Fibroblast of lung (primary cell): ENCODE results near the gene ATF1. TPM values are rescaled to one million over a fixed set of nuclear protein-coding genes. Genes with fewer than 3 reads are reported as not detected.
"Not testable (repeated sequence)": the region's sequence is repeated elsewhere in the genome, so short reads cannot be mapped to it uniquely, and the experiment has no call there.

Experiments used
- DNase-seq, 2 donors: peaks; one replicate each; pipeline versions ENCODE4 v3.0.0 to v3.0.0-alpha.2; 2010; ENCODE audit warnings: low read depth in 2 of 2
- H2AFZ ChIP-seq: 2 replicates; pipeline ENCODE4 v1.5.1; 2012; ENCODE audit warnings: low read length, control low read depth, inconsistent platforms
- H3K27ac ChIP-seq: 2 replicates; pipeline ENCODE4 v1.5.1; 2011; ENCODE audit warnings: low read length, control low read depth; ENCODE audit not compliant: insufficient read depth
- H3K27me3 ChIP-seq: 2 replicates; pipeline ENCODE4 v1.5.1; 2011; ENCODE audit warnings: mild to moderate bottlenecking, low read length; ENCODE audit not compliant: control insufficient read depth, insufficient read depth
- H3K36me3 ChIP-seq: 2 replicates; pipeline ENCODE4 v1.5.1; 2011; ENCODE audit warnings: low read length; ENCODE audit not compliant: control insufficient read depth, insufficient read depth
- H3K4me1 ChIP-seq: 2 replicates; pipeline ENCODE4 v1.5.1; 2011; ENCODE audit warnings: low read length; ENCODE audit not compliant: control insufficient read depth, insufficient read depth; ENCODE audit errors: extremely low read depth
- H3K4me2 ChIP-seq: 2 replicates; pipeline ENCODE4 v1.5.1; 2011; ENCODE audit warnings: low read length, control low read depth; ENCODE audit not compliant: insufficient read depth; ENCODE audit errors: extremely low read depth
- H3K4me3 ChIP-seq, 4 experiments: fragments of 200-600 bp in 1 of 4; sonication (generic) in 1 of 4; replicated peaks in 1 of 4; 2 replicates each; pipeline ENCODE4 v1.5.1; 2011 to 2016; ENCODE audit warnings: low read length in 4 of 4, low read depth in 3 of 4, mild to moderate bottlenecking in 3 of 4, control low read depth in 2 of 4, inconsistent platforms in 1 of 4, mixed read lengths in 1 of 4; ENCODE audit not compliant: insufficient read depth in 1 of 4; ENCODE audit errors: control extremely low read depth in 1 of 4
- H3K79me2 ChIP-seq: 2 replicates; pipeline ENCODE4 v1.5.1; 2012; ENCODE audit warnings: mild to moderate bottlenecking, low read length, inconsistent platforms; ENCODE audit not compliant: control insufficient read depth, insufficient read depth
- H3K9ac ChIP-seq: 2 replicates; pipeline ENCODE4 v1.5.1; 2011; ENCODE audit warnings: mild to moderate bottlenecking, low read length, control low read depth; ENCODE audit not compliant: insufficient read depth
- H3K9me3 ChIP-seq: 2 replicates; pipeline ENCODE4 v1.5.1; 2012; ENCODE audit warnings: low read depth, low read length; ENCODE audit not compliant: control insufficient read depth, insufficient read depth
- H4K20me1 ChIP-seq: 2 replicates; pipeline ENCODE4 v1.5.1; 2011; ENCODE audit warnings: low read length; ENCODE audit not compliant: control insufficient read depth, insufficient read depth; ENCODE audit errors: extremely low read depth
- CTCF ChIP-seq, 2 donors: IDR thresholded peaks in 1 of 2; conservative IDR thresholded peaks in 1 of 2; 1 replicate in 1 of 2; 2 replicates in 1 of 2; pipeline ENCODE4 v1.5.1; 2011 to 2012; ENCODE audit warnings: low read length in 2 of 2, control low read depth in 1 of 2, inconsistent platforms in 1 of 2, low read depth in 1 of 2, mild to moderate bottlenecking in 1 of 2
- EZH2 ChIP-seq: IDR thresholded peaks from 2 replicates; pipeline ENCODE4 v1.5.1; 2012; ENCODE audit warnings: low read length, control low read depth, mild to moderate bottlenecking; ENCODE audit errors: missing control alignments
- polyA plus RNA-seq, 2 donors: library from polyadenylated mRNA; depleted of rRNA in 1 of 2; stranded (reverse) in 1 of 2; unstranded in 1 of 2; fragments of >200 nt; gene quantifications; 2 replicates each; pipeline ENCODE4 v1.2.1, GENCODE V29; 2011 to 2012; ENCODE audit warnings: missing spikeins in 1 of 2
- total RNA-seq: library from RNA; depleted of rRNA; stranded (reverse); fragments of >200 nt; gene quantifications from 2 replicates; pipeline ENCODE4 v1.2.1, GENCODE V29; 2014

Gene ATF1
- total and polyA plus RNA-seq, 2 donors (not counting 1 experiment from before 2014, with no cell fraction given): 40.6 to 44.8 TPM

GRCh38 chr12:50822082-50822481 is 58.2 kb downstream of the ATF1 start:
- H3K4me2 ChIP-seq: no peak overlapping the region
- H3K9ac ChIP-seq: no peak overlapping the region
- H3K4me3 ChIP-seq: no peak overlapping the region
- no peaks in the 10 kb centered on the region for H3K4me1 ChIP-seq
- H2AFZ ChIP-seq: no peak overlapping the region
- DNase-seq: no peak
- H3K9me3 ChIP-seq: no peaks in the 10 kb centered on the region
- H3K79me2 ChIP-seq: no peaks in the 10 kb centered on the region
- no peak overlapping the region for H3K27ac ChIP-seq
- no peaks in the 10 kb centered on the region for H3K27me3 ChIP-seq
- peaks cover 1% of the 10 kb centered on the region for H3K36me3 ChIP-seq
- H4K20me1 ChIP-seq: no peaks in the 10 kb centered on the region
- no peak for TF ChIP-seq EZH2
- no peak for TF ChIP-seq CTCF (conservative IDR thresholded peaks at IDR 0.05 in 1 of 2, IDR thresholded peaks at IDR 0.05 in 1 of 2; ENCODE audit: low read depth in 1 of 2, low read length in 2 of 2)

- not testable (repeated sequence) for H3K4me3 ChIP-seq, H3K4me1 ChIP-seq
Observed at GRCh38 chr12:50823724-50824123, 59.8 kb downstream of the ATF1 start.

GRCh38 chr12:50824914-50825313 is 61.0 kb downstream of the ATF1 start:
- no peaks in the 10 kb centered on the region for H4K20me1 ChIP-seq
- H3K9ac ChIP-seq: no peak overlapping the region
- no peaks in the 10 kb centered on the region for H3K79me2 ChIP-seq
- H3K4me3 ChIP-seq: no peak overlapping the region
- H2AFZ ChIP-seq: no peak overlapping the region
- H3K4me2 ChIP-seq: no peak overlapping the region
- TF ChIP-seq CTCF (conservative IDR thresholded peaks at IDR 0.05 in 1 of 2, IDR thresholded peaks at IDR 0.05 in 1 of 2; ENCODE audit: low read depth in 1 of 2, low read length in 2 of 2) (no peak), EZH2 (no peak)
- H3K9me3 ChIP-seq: no peaks in the 10 kb centered on the region
- no peaks in the 10 kb centered on the region for H3K27me3 ChIP-seq
- peaks cover 1% of the 10 kb centered on the region for H3K36me3 ChIP-seq
- no peaks in the 10 kb centered on the region for H3K4me1 ChIP-seq
- no peak for DNase-seq
- H3K27ac ChIP-seq: no peak overlapping the region

More at GRCh38 chr12:50823724-50824123, 59.8 kb downstream of the ATF1 start:
- H3K79me2 ChIP-seq, H3K27me3 ChIP-seq, H3K9me3 ChIP-seq, H4K20me1 ChIP-seq, H3K27ac ChIP-seq, H3K4me2 ChIP-seq, DNase-seq, H3K36me3 ChIP-seq, H2AFZ ChIP-seq, H3K9ac ChIP-seq: not testable (repeated sequence)
